MM.1S (cell line): ENCODE results near the gene BRPF3.

Experiments
- DNase-seq: peaks from one replicate; pipeline ENCODE4 v3.0.0-alpha.2; 2015
- H2AFZ ChIP-seq: fragments of 300-600 bp; sonication (generic); 2 replicates; pipeline ENCODE4 v1.6.0; 2016; ENCODE audit warnings: antibody characterized with exemption, low read length
- H3F3A ChIP-seq: fragments of 300-600 bp; sonication (generic); 2 replicates; pipeline ENCODE4 v1.6.1; 2016; ENCODE audit warnings: mild to moderate bottlenecking, antibody characterized with exemption, low read length, moderate library complexity, mixed read lengths; ENCODE audit not compliant: insufficient read depth
- H3K27ac ChIP-seq: fragments of 300-600 bp; sonication (generic); 2 replicates; pipeline ENCODE4 v1.5.1; 2016; ENCODE audit warnings: mild to moderate bottlenecking, low read length
- H3K27me3 ChIP-seq: fragments of 300-600 bp; sonication (generic); replicated peaks from 2 replicates; pipeline ENCODE4 v1.6.0; 2016; ENCODE audit warnings: low read length; ENCODE audit not compliant: insufficient read depth
- H3K36me3 ChIP-seq: fragments of 300-600 bp; sonication (generic); replicated peaks from 2 replicates; pipeline ENCODE4 v1.6.1; 2016; ENCODE audit warnings: mild to moderate bottlenecking, low read length, mixed read lengths; ENCODE audit not compliant: insufficient read depth
- H3K4me1 ChIP-seq: fragments of 300-600 bp; sonication (generic); 2 replicates; pipeline ENCODE4 v1.6.1; 2016; ENCODE audit warnings: low read length, mixed read lengths
- H3K4me2 ChIP-seq: fragments of 300-600 bp; sonication (generic); 2 replicates; pipeline ENCODE4 v1.6.0; 2016; ENCODE audit warnings: low read depth, low read length
- H3K4me3 ChIP-seq: fragments of 300-600 bp; sonication (generic); 2 replicates; pipeline ENCODE4 v1.5.1; 2016; ENCODE audit warnings: low read length, mixed read lengths
- H3K79me2 ChIP-seq: fragments of 300-600 bp; sonication (generic); 2 replicates; pipeline ENCODE4 v1.6.1; 2016; ENCODE audit warnings: mixed run types, low read length, mixed read lengths
- H3K9ac ChIP-seq: fragments of 300-600 bp; sonication (generic); 2 replicates; pipeline ENCODE4 v1.6.1; 2016; ENCODE audit warnings: low read length, mixed read lengths
- H3K9me2 ChIP-seq: fragments of 300-600 bp; sonication (generic); replicated peaks from 2 replicates; pipeline ENCODE4 v1.6.1; 2016; ENCODE audit warnings: mild to moderate bottlenecking, low read length, mixed read lengths; ENCODE audit not compliant: insufficient read depth
- H3K9me3 ChIP-seq: fragments of 300-600 bp; sonication (generic); replicated peaks from 2 replicates; pipeline ENCODE4 v1.6.1; 2016; ENCODE audit warnings: mild to moderate bottlenecking, low read length, mixed read lengths; ENCODE audit not compliant: insufficient read depth
- H4K20me1 ChIP-seq: fragments of 300-600 bp; sonication (generic); 2 replicates; pipeline ENCODE4 v1.6.1; 2016; ENCODE audit warnings: mild to moderate bottlenecking, low read length, moderate library complexity, mixed read lengths; ENCODE audit not compliant: insufficient read depth
- CTCF ChIP-seq: fragments of 300-600 bp; sonication (generic); IDR thresholded peaks from 2 replicates; pipeline ENCODE4 v1.5.1; 2016; ENCODE audit warnings: antibody characterized with exemption, low read length, mixed read lengths
- EZH2 ChIP-seq: fragments of 300-600 bp; sonication (generic); optimal IDR thresholded peaks from 2 replicates; pipeline ENCODE3; 2017; ENCODE audit warnings: low read depth, mild to moderate bottlenecking, antibody characterized with exemption, low read length, mixed read lengths
- EZH2phosphoT487 ChIP-seq: fragments of 300-600 bp; sonication (generic); IDR thresholded peaks from 2 replicates; pipeline ENCODE4 v1.6.1; 2018; ENCODE audit warnings: antibody characterized with exemption, low read length

Gene BRPF3

GRCh38 chr6:36222924-36223323 lies 26.4 kb downstream of the BRPF3 start:
- H3K4me2 ChIP-seq: no peak overlapping the region
- H3K9me2 ChIP-seq: no peaks in the 10 kb centered on the region
- no peak overlapping the region for H3K4me3 ChIP-seq
- H3F3A ChIP-seq: no peaks in the 10 kb centered on the region
- H3K27ac ChIP-seq: no peak overlapping the region
- DNase-seq: no peak
- no peak overlapping the region for H2AFZ ChIP-seq
- H3K4me1 ChIP-seq: no peaks in the 10 kb centered on the region
- no peaks in the 10 kb centered on the region for H3K9me3 ChIP-seq
- H3K79me2 ChIP-seq: no peaks in the 10 kb centered on the region
- no peak overlapping the region for H3K9ac ChIP-seq
- no peaks in the 10 kb centered on the region for H4K20me1 ChIP-seq
- H3K27me3 ChIP-seq: no peaks in the 10 kb centered on the region
- H3K36me3 ChIP-seq: 0 out of 2 replicates have a peak, but pooled peaks cover 5% of the 10 kb centered on the region
- no peak for TF ChIP-seq EZH2phosphoT487
- no peak for TF ChIP-seq EZH2

GRCh38 chr6:36223706-36224105 lies 27.2 kb downstream of the BRPF3 start:
- Histone ChIP-seq H3K27ac (no peak overlapping the region), H3K4me2 (no peak overlapping the region), H4K20me1 (no peaks in the 10 kb centered on the region), H3K79me2 (no peaks in the 10 kb centered on the region), H3F3A (no peaks in the 10 kb centered on the region), H3K27me3 (no peaks in the 10 kb centered on the region), H3K9ac (no peak overlapping the region), H3K4me3 (no peak overlapping the region), H3K36me3 (0 out of 2 replicates have a peak, but pooled peaks cover 5% of the 10 kb centered on the region), H3K4me1 (no peaks in the 10 kb centered on the region), H3K9me3 (no peaks in the 10 kb centered on the region), H2AFZ (no peak overlapping the region), H3K9me2 (no peaks in the 10 kb centered on the region)
- TF ChIP-seq EZH2phosphoT487 (no peak), CTCF (no peak), EZH2 (no peak)
- no peak for DNase-seq

GRCh38 chr6:36224918-36225461 lies 28.4 kb downstream of the BRPF3 start:
- Histone ChIP-seq H3K27me3 (no peaks in the 10 kb centered on the region), H3K4me1 (no peaks in the 10 kb centered on the region), H3K9me2 (no peaks in the 10 kb centered on the region), H3K9ac (no peak overlapping the region), H4K20me1 (no peaks in the 10 kb centered on the region), H3K36me3 (0 out of 2 replicates have a peak, but pooled peaks cover 5% of the 10 kb centered on the region), H3K27ac (no peak overlapping the region), H3K4me3 (no peak overlapping the region), H3K4me2 (no peak overlapping the region), H2AFZ (no peak overlapping the region), H3K79me2 (no peaks in the 10 kb centered on the region), H3F3A (no peaks in the 10 kb centered on the region), H3K9me3 (no peaks in the 10 kb centered on the region)
- TF ChIP-seq CTCF (no peak), EZH2phosphoT487 (no peak), EZH2 (no peak)
- DNase-seq: no peak

GRCh38 chr6:36226438-36227047 lies 30.0 kb downstream of the BRPF3 start:
- no peak overlapping the region for H3K4me3 ChIP-seq
- TF ChIP-seq EZH2phosphoT487 (no peak), CTCF (no peak), EZH2 (no peak)
- no peaks in the 10 kb centered on the region for H3K4me1 ChIP-seq
- no peaks in the 10 kb centered on the region for H3K27me3 ChIP-seq
- H3K9me2 ChIP-seq: no peaks in the 10 kb centered on the region
- H3F3A ChIP-seq: no peaks in the 10 kb centered on the region
- H4K20me1 ChIP-seq: no peaks in the 10 kb centered on the region
- no peak overlapping the region for H3K9ac ChIP-seq
- 0 out of 2 replicates have a peak, but pooled peaks cover 5% of the 10 kb centered on the region for H3K36me3 ChIP-seq
- no peak overlapping the region for H3K4me2 ChIP-seq
- H3K9me3 ChIP-seq: no peaks in the 10 kb centered on the region
- DNase-seq: no peak
- no peak overlapping the region for H2AFZ ChIP-seq
- no peaks in the 10 kb centered on the region for H3K79me2 ChIP-seq
- H3K27ac ChIP-seq: no peak overlapping the region
